Measurements from ENCODE around the gene ALKBH3. TPM values are rescaled to one million over a fixed set of nuclear protein-coding genes. Genes with fewer than 3 reads are reported as not detected.

ALKBH3 gene
- total RNA-seq, 1 donor from 2014 or later: 22.0 TPM

- TF ChIP-seq CTCF (IDR thresholded peaks at IDR 0.05; ENCODE audit: unreplicated experiment): no peak
- H3K9me3 Mint-ChIP-seq (ENCODE audit: low read depth): no peaks in the 10 kb centered on the region
- H3K4me1 Mint-ChIP-seq (ENCODE audit: low read depth): peaks cover 7% of the 10 kb centered on the region
- H3K27ac Mint-ChIP-seq: no peak overlapping the region
- DNase-seq (ENCODE audit: low spot score, unreplicated experiment): no peak
- peaks cover 70% of the 10 kb centered on the region for H3K27me3 Mint-ChIP-seq
- no peaks in the 10 kb centered on the region for H3K36me3 Mint-ChIP-seq (ENCODE audit: insufficient read depth)
- peak overlapping the region; percentile 78 for H3K4me3 Mint-ChIP-seq (ENCODE audit: low read depth)
These were observed 63.5 kb downstream of the ALKBH3 start for GRCh38 chr11:43943931-43944751.

GRCh38 chr11:43944761-43945311 is 64.2 kb downstream of the ALKBH3 start:
- H3K9me3 Mint-ChIP-seq (ENCODE audit: low read depth): no peaks in the 10 kb centered on the region
- no peak overlapping the region for H3K27ac Mint-ChIP-seq
- H3K27me3 Mint-ChIP-seq: peaks cover 64% of the 10 kb centered on the region

GRCh38 chr11:43947003-43947500 is 66.4 kb downstream of the ALKBH3 start:
- Mint-ChIP-seq H3K36me3 (ENCODE audit: insufficient read depth) (no peaks in the 10 kb centered on the region), H3K4me3 (ENCODE audit: low read depth) (no peak overlapping the region), H3K27ac (no peak overlapping the region), H3K4me1 (ENCODE audit: low read depth) (peaks cover 4% of the 10 kb centered on the region), H3K27me3 (peaks cover 46% of the 10 kb centered on the region), H3K9me3 (ENCODE audit: low read depth) (no peaks in the 10 kb centered on the region)
- DNase-seq (ENCODE audit: low spot score, unreplicated experiment): no peak
- peak; percentile 34 for TF ChIP-seq CTCF (IDR thresholded peaks at IDR 0.05; ENCODE audit: unreplicated experiment)

More at GRCh38 chr11:43944761-43945311, 64.2 kb downstream of the ALKBH3 start:
- Mint-ChIP-seq H3K4me3 (ENCODE audit: low read depth) (no peak overlapping the region), H3K36me3 (ENCODE audit: insufficient read depth) (no peaks in the 10 kb centered on the region), H3K4me1 (ENCODE audit: low read depth) (peaks cover 7% of the 10 kb centered on the region)
- DNase-seq (ENCODE audit: low spot score, unreplicated experiment): peak; percentile 32
- peak; percentile 64 for TF ChIP-seq CTCF (IDR thresholded peaks at IDR 0.05; ENCODE audit: unreplicated experiment)

GRCh38 chr11:43947815-43948214 is 67.2 kb downstream of the ALKBH3 start:
- Mint-ChIP-seq H3K27me3 (peaks cover 46% of the 10 kb centered on the region), H3K36me3 (ENCODE audit: insufficient read depth) (no peaks in the 10 kb centered on the region), H3K4me1 (ENCODE audit: low read depth) (peaks cover 4% of the 10 kb centered on the region), H3K9me3 (ENCODE audit: low read depth) (no peaks in the 10 kb centered on the region), H3K4me3 (ENCODE audit: low read depth) (no peak overlapping the region), H3K27ac (no peak overlapping the region)
- no peak for TF ChIP-seq CTCF (IDR thresholded peaks at IDR 0.05; ENCODE audit: unreplicated experiment)
- DNase-seq (ENCODE audit: low spot score, unreplicated experiment): no peak

- no peaks in the 10 kb centered on the region for H3K9me3 Mint-ChIP-seq (ENCODE audit: low read depth)
- H3K4me3 Mint-ChIP-seq (ENCODE audit: low read depth): no peak overlapping the region
- no peak for TF ChIP-seq CTCF (IDR thresholded peaks at IDR 0.05; ENCODE audit: unreplicated experiment)
- no peak overlapping the region for H3K27ac Mint-ChIP-seq
- peaks cover 1% of the 10 kb centered on the region for H3K4me1 Mint-ChIP-seq (ENCODE audit: low read depth)
- H3K27me3 Mint-ChIP-seq: peaks cover 40% of the 10 kb centered on the region
- no peaks in the 10 kb centered on the region for H3K36me3 Mint-ChIP-seq (ENCODE audit: insufficient read depth)
- DNase-seq (ENCODE audit: low spot score, unreplicated experiment): no peak
These were observed 68.0 kb downstream of the ALKBH3 start for GRCh38 chr11:43948341-43949225.
